Immature natural killer cell (primary cell): ENCODE data around the gene GRIN3A. TPM values are rescaled to one million over a fixed set of nuclear protein-coding genes. Genes with fewer than 3 reads are reported as not detected.

Source experiments
- DNase-seq, 3 donors: peaks; one replicate each; pipeline ENCODE4 v3.0.0; 2022; ENCODE audit warnings: mixed read lengths in 1 of 3
- H3K27ac Mint-ChIP-seq, 6 donors: one replicate each; pipeline ENCODE4 v1.8.0; 2020; ENCODE audit warnings: mixed read lengths in 6 of 6, mild to moderate bottlenecking in 5 of 6, inconsistent platforms in 4 of 6, moderate library complexity in 3 of 6
- H3K27me3 Mint-ChIP-seq, 3 donors: one replicate each; pipeline ENCODE4 v1.8.0; 2020 to 2021; ENCODE audit warnings: low read depth in 3 of 3, mild to moderate bottlenecking in 3 of 3, mixed read lengths in 3 of 3, moderate library complexity in 3 of 3, inconsistent platforms in 1 of 3
- H3K36me3 Mint-ChIP-seq, 3 donors: one replicate each; pipeline ENCODE4 v1.8.0; 2020; ENCODE audit warnings: mixed read lengths in 3 of 3, inconsistent platforms in 2 of 3, mild to moderate bottlenecking in 2 of 3
- H3K4me1 Mint-ChIP-seq, 2 donors: one replicate each; pipeline ENCODE4 v1.8.0; 2020; ENCODE audit warnings: inconsistent platforms in 2 of 2, mild to moderate bottlenecking in 2 of 2, mixed read lengths in 2 of 2, moderate library complexity in 1 of 2
- H3K4me3 Mint-ChIP-seq, 5 donors: one replicate each; pipeline ENCODE4 v1.8.0; 2020; ENCODE audit warnings: mild to moderate bottlenecking in 5 of 5, mixed read lengths in 5 of 5, inconsistent platforms in 3 of 5, moderate library complexity in 3 of 5
- H3K9me3 Mint-ChIP-seq, 6 donors: one replicate each; pipeline ENCODE4 v1.8.0; 2020; ENCODE audit warnings: mild to moderate bottlenecking in 6 of 6, mixed read lengths in 6 of 6, inconsistent platforms in 4 of 6, moderate library complexity in 3 of 6
- polyA plus RNA-seq, 3 donors: library from polyadenylated mRNA; unstranded; fragments of 300-500 nt; fragmentation: Illumina TruSeq; gene quantifications; one replicate each; pipeline ENCODE4 v1.2.3, GENCODE V29; 2021

The GRIN3A gene
- under 1 TPM in 1 of 3 donors, not detected in 2; 0.02 TPM for polyA plus RNA-seq

DNA sequence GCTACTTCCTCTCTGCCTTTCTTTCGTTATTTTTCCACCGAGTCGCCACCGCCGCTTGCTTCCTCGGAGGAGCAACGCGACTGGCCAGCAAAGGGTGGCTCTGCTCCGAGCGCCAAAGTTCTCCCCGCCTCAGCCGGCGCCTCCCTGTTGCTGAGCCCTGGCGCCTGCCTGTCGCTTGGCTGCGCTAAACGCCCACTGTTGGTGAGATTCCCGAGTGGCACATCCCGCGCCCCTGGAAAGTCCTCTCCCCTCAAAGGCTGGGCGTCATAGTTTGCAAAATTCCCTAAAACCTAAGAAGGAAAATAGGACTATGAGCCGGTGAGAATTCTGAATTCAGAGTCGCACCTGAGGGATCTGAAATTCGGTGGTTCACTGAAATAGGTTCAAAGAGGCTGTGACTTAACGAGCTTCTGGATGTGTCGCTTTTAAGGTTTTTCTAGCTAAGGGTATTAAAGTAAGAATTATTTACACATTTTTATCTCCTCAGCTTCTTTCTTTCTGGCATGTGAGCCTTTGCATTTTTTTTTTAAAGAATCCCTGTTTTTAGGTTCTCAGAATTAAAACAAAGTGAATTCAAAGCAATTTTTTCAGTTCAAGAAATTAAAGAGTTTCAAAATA is at the start of gene GRIN3A:
GRIN3A (minus strand) TSS at position 82 of the 618 bp plus-strand sequence. CDS start 668 bp downstream, outside the sequence.
- no peak within 1 kb of the TSS for H3K27ac Mint-ChIP-seq
- peaks cover 0 to 6% (median 5%) of the 10 kb centered on the region in 3 donors for H3K36me3 Mint-ChIP-seq
- H3K4me1 Mint-ChIP-seq: no peaks in the 10 kb centered on the region
- no peak for DNase-seq
- peaks cover 9 to 13% (median 12%) of the 10 kb centered on the region in 3 donors for H3K27me3 Mint-ChIP-seq
- H3K9me3 Mint-ChIP-seq: peaks cover 3 to 58% (median 23%) of the 10 kb centered on the region in 6 donors
- H3K4me3 Mint-ChIP-seq: no peak within 1 kb of the TSS

DNA sequence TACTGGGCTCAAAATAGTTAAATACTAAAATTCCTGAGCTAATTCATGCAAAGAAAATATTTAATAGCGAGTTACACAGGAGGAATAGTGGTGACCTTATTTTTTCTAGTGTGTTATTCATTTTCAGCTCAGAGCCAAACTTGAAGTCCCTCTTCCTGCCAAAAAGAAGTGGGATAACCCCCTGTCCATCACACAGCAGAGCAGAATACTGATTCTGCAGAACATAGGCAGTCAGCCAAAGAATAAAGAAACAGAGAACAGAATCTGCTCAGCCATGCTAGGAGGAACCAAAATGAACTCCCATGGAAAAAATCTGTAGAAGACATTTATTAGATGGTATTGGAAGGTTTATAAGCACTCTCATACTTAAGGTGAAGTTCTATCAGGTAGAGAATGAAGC is 49.4 kb upstream of the GRIN3A start:
- no peak for DNase-seq
- no peaks in the 10 kb centered on the region for H3K4me1 Mint-ChIP-seq
- peaks cover 2 to 9% (median 6%) of the 10 kb centered on the region in 6 donors for H3K9me3 Mint-ChIP-seq
- H3K27ac Mint-ChIP-seq: no peak overlapping the region
- H3K36me3 Mint-ChIP-seq: no peaks in the 10 kb centered on the region
- no peak overlapping the region for H3K4me3 Mint-ChIP-seq
- no peaks in the 10 kb centered on the region for H3K27me3 Mint-ChIP-seq

- H3K4me3 Mint-ChIP-seq: no peak overlapping the region
- DNase-seq: no peak
- no peaks in the 10 kb centered on the region for H3K36me3 Mint-ChIP-seq
- peaks cover 0 to 2% (median 0%) of the 10 kb centered on the region in 3 donors for H3K27me3 Mint-ChIP-seq
- peaks cover 0 to 18% (median 10%) of the 10 kb centered on the region in 6 donors for H3K9me3 Mint-ChIP-seq
- no peaks in the 10 kb centered on the region for H3K4me1 Mint-ChIP-seq
- H3K27ac Mint-ChIP-seq: no peak overlapping the region
Measured at GRCh38 chr9:101778332-101778731, 39.9 kb upstream of the GRIN3A start.

DNA sequence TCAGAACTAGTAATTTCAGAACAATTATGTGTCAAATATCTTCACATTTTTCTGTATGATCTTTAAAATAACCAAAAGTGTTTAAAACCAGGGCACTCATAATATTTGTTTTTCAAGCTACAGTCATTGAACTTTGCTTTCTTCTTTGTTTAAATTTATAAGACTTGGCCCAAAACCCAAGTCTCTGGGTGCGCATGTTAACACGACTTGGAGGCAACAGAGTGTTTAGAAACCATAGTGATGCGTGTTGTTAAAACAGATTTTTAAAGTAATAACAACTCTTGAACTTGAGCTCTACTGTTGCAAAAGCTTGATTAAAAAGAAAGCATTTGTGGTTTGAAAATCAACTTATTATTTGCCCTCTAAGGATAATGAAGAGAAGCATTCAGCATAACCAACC is 26.0 kb upstream of the GRIN3A start:
- DNase-seq: no peak
- Mint-ChIP-seq H3K4me1 (no peaks in the 10 kb centered on the region), H3K9me3 (peaks cover 2 to 14% (median 5%) of the 10 kb centered on the region in 6 donors), H3K36me3 (no peaks in the 10 kb centered on the region), H3K27ac (no peak overlapping the region), H3K4me3 (no peak overlapping the region), H3K27me3 (peaks cover 0 to 6% (median 0%) of the 10 kb centered on the region in 3 donors)

GRCh38 chr9:101758304-101758930 is 20.0 kb upstream of the GRIN3A start:
- Mint-ChIP-seq H3K4me3 (no peak overlapping the region), H3K4me1 (no peaks in the 10 kb centered on the region), H3K27me3 (peaks cover 0 to 3% (median 0%) of the 10 kb centered on the region in 3 donors), H3K36me3 (no peaks in the 10 kb centered on the region), H3K9me3 (peaks cover 0 to 18% (median 8%) of the 10 kb centered on the region in 6 donors), H3K27ac (no peak overlapping the region)
- DNase-seq: no peak

DNA sequence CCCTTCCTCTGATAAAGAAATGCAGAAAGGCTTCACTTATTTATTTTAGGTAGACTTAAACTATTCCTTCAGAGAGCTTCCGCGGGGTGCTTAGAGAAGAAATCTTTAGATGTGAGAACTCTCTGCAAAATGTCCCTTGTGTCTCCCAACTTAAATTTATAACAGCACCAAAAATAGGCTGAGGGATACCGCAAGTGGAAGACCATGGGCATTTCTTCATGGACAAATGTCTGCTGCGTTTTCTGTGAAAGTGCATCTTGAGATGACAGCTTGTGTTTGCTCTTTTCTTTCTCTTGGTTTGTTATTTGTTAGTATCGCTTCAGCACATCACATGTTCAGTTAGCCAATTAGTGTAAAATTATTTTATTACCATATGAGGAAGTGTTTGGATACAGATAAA is 15.3 kb upstream of the GRIN3A start:
- Mint-ChIP-seq H3K4me3 (no peak overlapping the region), H3K27ac (no peak overlapping the region), H3K36me3 (no peaks in the 10 kb centered on the region), H3K9me3 (peaks cover 0 to 16% (median 4%) of the 10 kb centered on the region in 6 donors), H3K4me1 (no peaks in the 10 kb centered on the region), H3K27me3 (no peaks in the 10 kb centered on the region)
- no peak for DNase-seq

GRCh38 chr9:101751895-101752294 is 13.4 kb upstream of the GRIN3A start:
- no peak for DNase-seq
- Mint-ChIP-seq H3K27me3 (no peaks in the 10 kb centered on the region), H3K9me3 (peaks cover 0 to 16% (median 4%) of the 10 kb centered on the region in 6 donors), H3K4me3 (no peak overlapping the region), H3K27ac (no peak overlapping the region), H3K4me1 (no peaks in the 10 kb centered on the region), H3K36me3 (no peaks in the 10 kb centered on the region)

DNA sequence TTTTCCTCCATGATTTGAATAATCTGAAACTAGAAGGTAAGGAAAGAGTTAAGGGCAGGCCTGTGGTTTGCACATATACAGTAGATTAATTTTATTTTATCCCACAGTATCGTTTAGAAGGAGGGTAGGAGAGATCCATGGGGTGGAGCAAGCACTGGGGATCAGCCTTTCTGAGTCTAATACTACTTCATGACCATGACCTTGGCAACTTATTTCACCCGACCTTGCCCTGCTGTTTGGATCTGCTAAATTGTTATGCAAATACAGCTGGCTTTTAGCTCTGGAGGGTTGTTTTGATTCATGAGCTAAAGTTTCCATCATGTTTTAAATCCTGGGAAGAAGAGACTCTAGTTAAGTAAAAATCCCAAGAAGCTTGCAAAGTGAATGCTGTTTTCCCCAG is 864 bp upstream of the GRIN3A start:
- Mint-ChIP-seq H3K27me3 (peaks cover 9 to 13% (median 12%) of the 10 kb centered on the region in 3 donors), H3K4me3 (no peak overlapping the region), H3K36me3 (peaks cover 0 to 6% (median 5%) of the 10 kb centered on the region in 3 donors), H3K9me3 (peaks cover 3 to 58% (median 23%) of the 10 kb centered on the region in 6 donors), H3K4me1 (no peaks in the 10 kb centered on the region), H3K27ac (no peak overlapping the region)
- no peak for DNase-seq

DNA sequence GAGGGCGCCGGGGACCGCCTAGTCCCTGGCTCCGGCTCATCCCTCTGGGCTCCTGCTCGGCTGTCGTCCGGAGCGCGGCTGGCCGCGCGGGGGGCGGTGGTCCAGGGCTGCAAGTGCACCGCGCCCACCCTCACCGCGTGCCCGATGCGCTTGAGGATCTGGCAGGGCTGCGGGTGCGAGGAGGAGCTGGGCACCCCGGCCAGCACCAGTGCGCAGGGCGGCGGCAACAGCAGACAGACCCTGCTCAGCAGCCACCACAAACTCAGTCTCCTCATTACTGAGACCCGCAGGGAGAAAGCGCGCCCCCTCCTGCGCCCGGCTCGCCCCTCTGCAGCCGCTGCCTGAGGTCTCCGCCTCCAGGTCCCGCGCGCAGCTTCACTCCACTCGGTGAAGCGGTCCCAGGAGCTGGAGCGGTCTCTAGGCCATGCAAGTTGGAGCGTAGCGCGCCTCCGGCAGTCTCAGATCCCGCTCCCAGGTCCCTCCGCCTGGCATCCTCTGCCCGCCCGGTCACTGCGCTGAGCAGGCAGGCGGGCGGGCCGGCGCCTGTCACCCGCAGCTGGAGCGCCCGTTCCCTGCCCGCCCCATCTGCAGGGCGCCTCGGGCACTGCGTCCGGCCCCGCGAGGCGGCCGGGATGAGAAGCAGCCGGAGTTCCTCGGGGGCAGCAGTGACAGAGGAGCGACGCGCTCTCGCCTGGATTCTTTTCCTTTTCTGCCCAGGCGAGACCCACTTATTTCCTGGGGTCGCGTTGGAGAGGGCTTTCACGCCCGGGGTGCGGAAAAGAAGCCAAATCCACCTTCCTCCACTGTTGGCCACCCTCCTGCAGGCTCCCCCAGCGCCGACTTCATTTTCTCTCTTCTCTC is 512 bp downstream of the GRIN3A start:
- Mint-ChIP-seq H3K27ac (no peak overlapping the region), H3K4me3 (no peak overlapping the region), H3K9me3 (peaks cover 2 to 61% (median 24%) of the 10 kb centered on the region in 6 donors), H3K27me3 (peaks cover 9 to 13% (median 12%) of the 10 kb centered on the region in 3 donors), H3K4me1 (no peaks in the 10 kb centered on the region), H3K36me3 (peaks cover 0 to 6% (median 5%) of the 10 kb centered on the region in 3 donors)
- DNase-seq: no peak

DNA sequence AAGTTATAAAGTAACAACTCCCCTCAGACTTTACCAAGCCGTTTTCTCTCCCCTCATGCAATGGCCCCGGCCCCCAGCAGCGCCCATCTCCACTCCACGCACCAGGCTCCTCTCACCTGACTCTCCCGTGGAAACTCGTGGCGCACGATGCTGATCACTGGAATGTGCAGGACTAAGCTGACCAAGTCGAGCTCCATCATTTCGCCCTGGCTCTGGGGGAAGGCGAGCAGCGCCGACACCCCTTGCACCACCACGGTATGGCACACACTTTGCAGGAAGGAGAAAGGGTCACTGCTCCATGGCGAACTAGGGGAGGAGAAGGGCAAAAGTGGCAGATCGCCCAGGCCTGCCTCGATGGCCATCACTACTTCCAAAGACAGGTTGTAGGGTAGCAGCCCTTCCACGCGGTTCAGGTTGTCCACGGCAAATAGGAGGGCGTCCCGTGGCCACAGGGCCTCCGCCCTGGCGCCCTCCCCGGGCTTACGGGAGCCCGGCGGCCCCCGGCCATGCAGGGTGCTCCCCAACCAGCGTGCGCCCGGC is 1.2 kb downstream of the GRIN3A start:
- Mint-ChIP-seq H3K4me1 (no peaks in the 10 kb centered on the region), H3K36me3 (peaks cover 0 to 6% (median 5%) of the 10 kb centered on the region in 3 donors), H3K27me3 (peaks cover 9 to 13% (median 12%) of the 10 kb centered on the region in 3 donors), H3K27ac (no peak overlapping the region), H3K4me3 (no peak overlapping the region), H3K9me3 (peaks cover 2 to 54% (median 25%) of the 10 kb centered on the region in 6 donors)
- no peak for DNase-seq

GRCh38 chr9:101736717-101737116 is 1.7 kb downstream of the GRIN3A start:
- Mint-ChIP-seq H3K4me3 (no peak overlapping the region), H3K27me3 (peaks cover 11 to 13% (median 12%) of the 10 kb centered on the region in 3 donors), H3K4me1 (no peaks in the 10 kb centered on the region), H3K9me3 (peaks cover 2 to 52% (median 25%) of the 10 kb centered on the region in 6 donors), H3K27ac (no peak overlapping the region), H3K36me3 (peaks cover 0 to 6% (median 5%) of the 10 kb centered on the region in 3 donors)
- DNase-seq: no peak

DNA sequence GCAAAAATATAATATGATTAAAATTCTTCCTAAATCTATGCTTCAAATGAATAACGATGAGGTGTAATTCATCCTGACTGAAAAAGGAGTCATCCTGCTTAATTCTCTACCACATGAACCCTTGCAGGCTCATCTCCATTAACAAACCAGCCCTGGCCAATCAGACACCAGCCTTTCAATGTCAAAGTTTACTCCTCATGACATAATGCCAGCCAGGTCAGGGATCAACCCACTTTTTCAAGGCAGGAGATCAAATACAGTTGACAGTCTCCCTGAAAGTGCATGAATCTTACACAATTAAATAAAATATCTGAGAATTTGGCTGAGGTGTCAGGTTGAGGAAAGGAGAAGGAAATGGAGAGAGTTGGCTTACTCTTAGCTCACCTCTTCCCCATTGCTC is 7.0 kb downstream of the GRIN3A start:
- H3K27me3 Mint-ChIP-seq: peaks cover under 1 to 3% (median 2%) of the 10 kb centered on the region in 3 donors
- H3K4me3 Mint-ChIP-seq: no peak overlapping the region
- H3K9me3 Mint-ChIP-seq: peaks cover 0 to 17% (median 2%) of the 10 kb centered on the region in 6 donors
- no peak for DNase-seq
- H3K27ac Mint-ChIP-seq: no peak overlapping the region
- H3K36me3 Mint-ChIP-seq: no peaks in the 10 kb centered on the region
- H3K4me1 Mint-ChIP-seq: no peaks in the 10 kb centered on the region

DNA sequence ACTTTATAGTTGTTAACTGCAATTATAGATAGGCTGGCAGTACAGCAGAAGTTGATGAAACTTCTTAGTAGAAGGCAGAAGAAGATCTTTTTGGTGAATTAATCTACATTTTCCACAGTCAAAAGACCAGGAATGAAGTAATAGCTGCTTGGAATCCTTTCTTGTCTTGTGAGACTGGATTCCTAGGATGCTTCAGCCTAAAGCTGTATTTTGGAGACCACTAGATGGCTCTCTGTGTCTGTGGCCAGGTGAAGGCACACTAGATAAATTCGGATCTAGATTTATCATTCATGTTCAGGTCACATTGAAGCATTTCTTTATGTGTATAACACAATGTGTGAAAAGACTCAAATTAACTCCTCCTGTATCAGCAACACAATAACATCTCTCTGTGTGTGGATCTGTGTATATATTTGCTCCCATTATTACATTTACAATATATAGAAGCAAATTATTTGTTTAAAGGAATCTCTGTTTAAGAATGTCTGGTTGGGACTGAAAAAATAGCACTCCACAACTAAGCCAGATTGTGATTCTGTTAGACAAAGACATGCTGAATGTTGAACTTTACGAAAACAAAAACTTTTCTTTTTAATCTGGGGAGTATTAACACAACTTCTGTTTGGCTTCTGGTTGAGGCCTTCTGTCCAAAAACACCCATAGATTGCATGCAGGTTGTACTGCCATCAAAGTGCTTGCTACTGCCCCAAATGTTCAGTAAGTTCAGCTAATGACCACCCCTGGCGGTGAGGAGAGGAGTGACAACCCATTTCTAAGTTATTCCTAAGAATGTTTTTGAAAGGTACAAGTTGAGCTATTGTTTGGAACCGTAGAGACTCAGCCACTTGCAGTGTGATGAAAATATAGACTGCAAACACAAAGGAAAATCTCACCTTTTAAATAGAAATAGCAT is 10.6 kb downstream of the GRIN3A start:
- Mint-ChIP-seq H3K27ac (no peak overlapping the region), H3K4me1 (no peaks in the 10 kb centered on the region), H3K9me3 (peaks cover 0 to 11% (median 4%) of the 10 kb centered on the region in 6 donors), H3K4me3 (no peak overlapping the region), H3K36me3 (no peaks in the 10 kb centered on the region), H3K27me3 (peaks cover 2 to 4% (median 4%) of the 10 kb centered on the region in 3 donors)
- no peak for DNase-seq
